OCI-LY1 (cell line): Measurements from ENCODE around the gene GSG1L.
"Not testable (repeated sequence)": the region's sequence is repeated elsewhere in the genome, so short reads cannot be mapped to it uniquely, and the experiment has no call there.

Source experiments
- H2AFZ ChIP-seq: fragments of 200-600 bp; sonication (generic), shearing (Covaris generic); 2 replicates; pipeline ENCODE4 v1.6.0; 2014; ENCODE audit warnings: antibody characterized with exemption, mild to moderate bottlenecking, low read length
- H3F3A ChIP-seq: fragments of 200-600 bp; sonication (generic), shearing (Covaris generic); 2 replicates; pipeline ENCODE4 v1.6.0; 2014; ENCODE audit warnings: mild to moderate bottlenecking, antibody characterized with exemption, low read length, moderate library complexity; ENCODE audit not compliant: insufficient read depth
- H3K27ac ChIP-seq: fragments of 200-600 bp; sonication (generic); 2 replicates; pipeline ENCODE4 v1.5.1; 2014; ENCODE audit warnings: low read length, mixed run types, mild to moderate bottlenecking, low read depth; ENCODE audit not compliant: poor library complexity, severe bottlenecking
- H3K27me3 ChIP-seq: fragments of 200-600 bp; sonication (generic); 2 replicates; pipeline ENCODE4 v1.6.0; 2014; ENCODE audit warnings: antibody characterized with exemption, mild to moderate bottlenecking, low read length, moderate library complexity; ENCODE audit not compliant: insufficient read depth
- H3K36me3 ChIP-seq: fragments of 200-600 bp; sonication (generic); 2 replicates; pipeline ENCODE4 v1.6.1; 2014; ENCODE audit warnings: mild to moderate bottlenecking, antibody characterized with exemption, low read length, moderate library complexity, mixed read lengths; ENCODE audit not compliant: insufficient read depth
- H3K4me1 ChIP-seq: fragments of 200-600 bp; sonication (generic); 2 replicates; pipeline ENCODE4 v1.5.1; 2014; ENCODE audit warnings: mild to moderate bottlenecking, low read length, moderate library complexity; ENCODE audit not compliant: insufficient read depth, severe bottlenecking
- H3K4me2 ChIP-seq: fragments of 200-600 bp; sonication (generic), shearing (Covaris generic); 2 replicates; pipeline ENCODE4 v1.6.1; 2014; ENCODE audit warnings: low read length
- H3K4me3 ChIP-seq: fragments of 200-600 bp; sonication (generic); 2 replicates; pipeline ENCODE4 v1.5.1; 2014; ENCODE audit warnings: low read length, low read depth, mild to moderate bottlenecking, mixed read lengths; ENCODE audit not compliant: poor library complexity, severe bottlenecking
- H3K79me2 ChIP-seq: fragments of 200-600 bp; shearing (Covaris generic); 2 replicates; pipeline ENCODE4 v1.6.1; 2016; ENCODE audit warnings: mixed run types, low read length, mixed read lengths; ENCODE audit not compliant: insufficient read depth
- H3K9ac ChIP-seq: fragments of 200-600 bp; sonication (generic), shearing (Covaris generic); 2 replicates; pipeline ENCODE4 v1.6.1; 2014; ENCODE audit warnings: mild to moderate bottlenecking, low read length, mixed read lengths
- H3K9me2 ChIP-seq: fragments of 200-600 bp; sonication (generic), shearing (Covaris generic); 2 replicates; pipeline ENCODE4 v1.6.1; 2014; ENCODE audit warnings: low read depth, mild to moderate bottlenecking, low read length, mixed read lengths
- H3K9me3 ChIP-seq: fragments of 200-600 bp; shearing (Covaris generic); 2 replicates; pipeline ENCODE4 v1.6.1; 2014; ENCODE audit warnings: low read length, mixed read lengths
- H4K20me1 ChIP-seq: fragments of 200-600 bp; sonication (generic), shearing (Covaris generic); 2 replicates; pipeline ENCODE4 v1.6.0; 2016; ENCODE audit warnings: mild to moderate bottlenecking, low read length; ENCODE audit not compliant: insufficient read depth
- EZH2 ChIP-seq: fragments of 200-600 bp; sonication (generic), shearing (Covaris generic); IDR thresholded peaks from 2 replicates; pipeline ENCODE4 v1.8.0; 2017; ENCODE audit warnings: borderline replicate concordance, mixed run types, mild to moderate bottlenecking, antibody characterized with exemption, low read length, moderate library complexity, mixed read lengths
- TF ChIP-seq, protein P1 (sequence below): fragments of 200-600 bp; sonication (generic), shearing (Covaris generic); IDR thresholded peaks from 2 replicates; pipeline ENCODE4 v1.5.1; 2017; ENCODE audit warnings: mild to moderate bottlenecking, antibody characterized with exemption, low read length, moderate library complexity, mixed read lengths

Gene GSG1L

DNA sequence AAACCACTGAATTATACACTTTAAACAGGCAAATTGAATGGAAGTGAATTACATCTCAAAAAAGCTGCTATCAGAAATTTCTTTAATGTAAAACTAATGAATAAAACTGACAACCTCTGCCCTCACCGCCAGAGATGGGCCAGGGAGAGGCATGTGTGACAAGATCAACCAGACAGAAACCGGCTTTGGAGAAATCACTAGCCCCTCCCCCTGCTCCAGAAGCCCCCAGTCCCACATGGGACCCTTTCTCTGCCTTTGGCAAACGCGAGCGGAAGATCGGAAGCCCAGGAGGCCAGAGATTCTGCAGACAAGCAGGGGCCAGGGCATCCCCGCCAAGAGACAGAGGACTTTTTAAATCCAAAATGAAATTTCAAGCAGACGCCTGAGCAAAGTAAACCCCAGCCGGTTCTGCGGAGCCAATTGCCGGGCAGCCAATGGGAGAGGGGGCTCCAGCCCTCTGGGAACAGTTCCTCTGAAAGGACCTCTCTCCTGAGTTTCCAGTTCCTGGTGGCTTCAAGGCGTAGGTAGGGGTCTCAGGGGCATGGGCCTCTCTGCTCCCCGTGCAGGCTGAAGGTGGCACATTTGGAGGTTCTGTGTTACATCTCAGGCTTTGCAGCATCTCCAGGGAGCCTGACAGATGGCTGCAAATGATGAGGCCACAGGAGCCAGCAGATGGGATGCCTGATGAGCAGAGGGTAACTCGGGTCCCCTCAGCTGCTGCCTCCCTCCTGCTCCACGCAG, 118.1 kb downstream of the GSG1L start:
- Histone ChIP-seq H2AFZ (no peak overlapping the region), H3K27me3 (no peaks in the 10 kb centered on the region), H3K4me1 (no peaks in the 10 kb centered on the region), H3K27ac (no peak overlapping the region), H3K9me3 (no peaks in the 10 kb centered on the region), H3K4me3 (no peak overlapping the region), H3K4me2 (no peak overlapping the region), H3K9me2 (no peaks in the 10 kb centered on the region), H3K9ac (no peak overlapping the region), H3F3A (no peaks in the 10 kb centered on the region), H3K79me2 (no peaks in the 10 kb centered on the region), H3K36me3 (no peaks in the 10 kb centered on the region), H4K20me1 (no peaks in the 10 kb centered on the region)
- TF ChIP-seq, protein P1, sequence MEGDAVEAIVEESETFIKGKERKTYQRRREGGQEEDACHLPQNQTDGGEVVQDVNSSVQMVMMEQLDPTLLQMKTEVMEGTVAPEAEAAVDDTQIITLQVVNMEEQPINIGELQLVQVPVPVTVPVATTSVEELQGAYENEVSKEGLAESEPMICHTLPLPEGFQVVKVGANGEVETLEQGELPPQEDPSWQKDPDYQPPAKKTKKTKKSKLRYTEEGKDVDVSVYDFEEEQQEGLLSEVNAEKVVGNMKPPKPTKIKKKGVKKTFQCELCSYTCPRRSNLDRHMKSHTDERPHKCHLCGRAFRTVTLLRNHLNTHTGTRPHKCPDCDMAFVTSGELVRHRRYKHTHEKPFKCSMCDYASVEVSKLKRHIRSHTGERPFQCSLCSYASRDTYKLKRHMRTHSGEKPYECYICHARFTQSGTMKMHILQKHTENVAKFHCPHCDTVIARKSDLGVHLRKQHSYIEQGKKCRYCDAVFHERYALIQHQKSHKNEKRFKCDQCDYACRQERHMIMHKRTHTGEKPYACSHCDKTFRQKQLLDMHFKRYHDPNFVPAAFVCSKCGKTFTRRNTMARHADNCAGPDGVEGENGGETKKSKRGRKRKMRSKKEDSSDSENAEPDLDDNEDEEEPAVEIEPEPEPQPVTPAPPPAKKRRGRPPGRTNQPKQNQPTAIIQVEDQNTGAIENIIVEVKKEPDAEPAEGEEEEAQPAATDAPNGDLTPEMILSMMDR, result no peak
- no peak for TF ChIP-seq EZH2

DNA sequence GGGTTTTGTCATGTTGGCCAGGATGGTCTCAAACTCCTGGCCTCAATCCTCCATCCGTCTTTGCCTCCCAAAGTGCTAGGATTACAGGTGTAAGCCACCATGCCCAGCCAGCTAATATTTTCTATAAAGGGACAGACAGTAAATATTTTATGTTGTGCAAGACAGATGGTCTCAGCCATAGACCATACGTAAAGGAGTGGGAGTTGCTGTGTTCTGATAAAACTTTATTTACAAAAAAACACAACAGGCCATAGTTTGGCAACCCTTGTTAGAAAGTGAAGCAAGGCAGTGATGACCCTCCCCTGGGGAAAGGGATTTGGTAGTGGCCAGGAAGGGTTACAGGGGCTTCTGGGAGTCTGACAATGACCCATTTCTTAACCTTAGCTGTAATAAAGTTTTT, 119.7 kb downstream of the GSG1L start:
- no peaks in the 10 kb centered on the region for H3F3A ChIP-seq
- no peak overlapping the region for H3K9ac ChIP-seq
- no peaks in the 10 kb centered on the region for H3K4me1 ChIP-seq
- no peaks in the 10 kb centered on the region for H3K9me3 ChIP-seq
- no peaks in the 10 kb centered on the region for H3K36me3 ChIP-seq
- H4K20me1 ChIP-seq, result no peaks in the 10 kb centered on the region
- H3K79me2 ChIP-seq, result no peaks in the 10 kb centered on the region
- TF ChIP-seq, protein P1, result no peak
- no peak for TF ChIP-seq EZH2
- H3K4me2 ChIP-seq, result no peak overlapping the region
- H3K27me3 ChIP-seq, result no peaks in the 10 kb centered on the region
- H3K4me3 ChIP-seq, result no peak overlapping the region
- H3K9me2 ChIP-seq, result no peaks in the 10 kb centered on the region
- H2AFZ ChIP-seq, result no peak overlapping the region
- no peak overlapping the region for H3K27ac ChIP-seq

DNA sequence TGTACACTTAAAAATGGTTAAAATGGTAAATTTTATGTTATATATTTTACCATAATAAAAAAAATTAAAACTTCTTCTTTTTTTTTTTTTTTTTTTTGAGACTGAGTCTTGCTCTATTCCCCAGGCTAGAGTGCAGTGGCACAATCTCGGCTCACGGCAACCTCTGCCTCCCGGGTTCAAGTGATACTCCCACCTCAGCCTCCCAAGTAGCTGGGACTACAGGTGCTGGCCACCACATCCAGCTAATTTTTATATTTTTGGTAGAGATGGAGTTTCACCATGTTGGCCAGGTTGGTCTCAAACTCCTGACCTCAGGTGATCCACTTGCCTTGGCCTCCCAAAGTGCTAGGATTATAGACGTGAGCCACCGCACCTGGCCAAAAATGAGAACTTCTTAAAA, 121.4 kb downstream of the GSG1L start:
- H3K27me3 ChIP-seq, H3K27ac ChIP-seq, H3F3A ChIP-seq, H2AFZ ChIP-seq, H3K4me2 ChIP-seq, H3K4me1 ChIP-seq, H3K9me2 ChIP-seq, H3K9ac ChIP-seq, H3K4me3 ChIP-seq, H3K36me3 ChIP-seq, H3K79me2 ChIP-seq, H4K20me1 ChIP-seq, H3K9me3 ChIP-seq: not testable (repeated sequence)

DNA sequence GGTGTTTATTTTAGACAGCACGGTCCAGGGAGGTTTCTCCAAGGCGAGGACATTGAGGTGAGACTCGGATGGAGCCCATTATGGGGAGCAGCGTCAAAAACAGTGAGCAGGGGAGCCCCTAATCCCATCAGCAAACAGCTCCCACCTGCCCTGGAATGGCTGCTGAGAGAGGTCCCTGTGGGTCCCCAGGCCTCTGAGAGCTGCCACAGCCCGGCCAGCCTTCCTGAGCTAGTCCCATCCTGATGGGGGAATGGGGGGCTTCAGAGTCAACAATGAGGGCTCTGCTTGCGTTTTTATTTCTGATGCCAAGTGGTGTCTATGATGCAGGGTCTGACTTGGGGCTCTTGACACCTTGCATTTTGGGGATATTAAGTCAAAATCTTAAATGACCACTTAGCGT, 128.4 kb downstream of the GSG1L start:
- no peak overlapping the region for H2AFZ ChIP-seq
- TF ChIP-seq, protein P1, result no peak
- no peak for TF ChIP-seq EZH2
- H3K4me1 ChIP-seq, result no peaks in the 10 kb centered on the region
- no peaks in the 10 kb centered on the region for H4K20me1 ChIP-seq
- no peaks in the 10 kb centered on the region for H3K9me2 ChIP-seq
- no peak overlapping the region for H3K4me2 ChIP-seq
- no peaks in the 10 kb centered on the region for H3K36me3 ChIP-seq
- H3K27ac ChIP-seq, result no peak overlapping the region
- H3K4me3 ChIP-seq, result no peak overlapping the region
- no peaks in the 10 kb centered on the region for H3F3A ChIP-seq
- no peaks in the 10 kb centered on the region for H3K27me3 ChIP-seq
- no peak overlapping the region for H3K9ac ChIP-seq
- H3K79me2 ChIP-seq, result no peaks in the 10 kb centered on the region
- H3K9me3 ChIP-seq, result no peaks in the 10 kb centered on the region
